H9 (cell line): Measurements from ENCODE around the gene LRIG3. TPM values are rescaled to one million over a fixed set of nuclear protein-coding genes. Genes with fewer than 3 reads are reported as not detected.

ENCODE experiments used
- DNase-seq: peaks from one replicate; pipeline ENCODE4 v3.0.0-alpha.2; 2017
- H2AFZ ChIP-seq: one replicate; pipeline ENCODE4 v1.6.1; 2013; ENCODE audit warnings: mild to moderate bottlenecking, low read length, control low read depth, moderate library complexity
- H2AK5ac ChIP-seq: 2 replicates; pipeline ENCODE4 v1.6.1; 2013; ENCODE audit warnings: low read length, control low read depth, mixed read lengths; ENCODE audit not compliant: insufficient read length
- H2BK120ac ChIP-seq: one replicate; pipeline ENCODE4 v1.6.1; 2013; ENCODE audit warnings: low read depth, mild to moderate bottlenecking, low read length, control low read depth, inconsistent platforms; ENCODE audit not compliant: poor library complexity, severe bottlenecking
- H2BK12ac ChIP-seq: 2 replicates; pipeline ENCODE4 v1.6.1; 2013; ENCODE audit warnings: low read length, control low read depth, mixed read lengths, low read depth; ENCODE audit not compliant: insufficient read length
- H2BK15ac ChIP-seq: 2 replicates; pipeline ENCODE4 v1.6.1; 2013; ENCODE audit warnings: low read depth, low read length, control low read depth
- H2BK20ac ChIP-seq: one replicate; pipeline ENCODE4 v1.6.1; 2013; ENCODE audit warnings: low read depth, mild to moderate bottlenecking, low read length, control low read depth, inconsistent platforms; ENCODE audit not compliant: poor library complexity, severe bottlenecking
- H2BK5ac ChIP-seq: 2 replicates; pipeline ENCODE4 v1.6.1; 2013; ENCODE audit warnings: low read length, control low read depth, mixed read lengths; ENCODE audit not compliant: insufficient read length
- H3K14ac ChIP-seq: 2 replicates; pipeline ENCODE4 v1.6.1; 2013; ENCODE audit warnings: low read length, control low read depth; ENCODE audit not compliant: insufficient read depth
- H3K18ac ChIP-seq: 2 replicates; pipeline ENCODE4 v1.6.1; 2013; ENCODE audit warnings: low read depth, mild to moderate bottlenecking, mixed read lengths, low read length, control low read depth; ENCODE audit not compliant: insufficient read length
- H3K23ac ChIP-seq: 2 replicates; pipeline ENCODE4 v1.6.1; 2013; ENCODE audit warnings: low read length, control low read depth, mixed read lengths, low read depth; ENCODE audit not compliant: insufficient read length
- H3K23me2 ChIP-seq: 2 replicates; pipeline ENCODE4 v1.6.1; 2013; ENCODE audit warnings: low read depth, mild to moderate bottlenecking, mixed read lengths, low read length, control low read depth; ENCODE audit not compliant: insufficient read length, poor library complexity, severe bottlenecking
- H3K27ac ChIP-seq: 2 replicates; pipeline ENCODE4 v1.5.1; 2013; ENCODE audit warnings: low read length, control low read depth, mixed read lengths, low read depth; ENCODE audit not compliant: insufficient read length
- H3K27me3 ChIP-seq: 2 replicates; pipeline ENCODE4 v1.6.1; 2013; ENCODE audit warnings: low read length, control low read depth, inconsistent platforms; ENCODE audit not compliant: insufficient read depth
- H3K4ac ChIP-seq: 2 replicates; pipeline ENCODE4 v1.6.1; 2013; ENCODE audit warnings: low read depth, mild to moderate bottlenecking, control low read depth, inconsistent platforms, low read length, moderate library complexity
- H3K4me1 ChIP-seq: 2 replicates; pipeline ENCODE4 v1.6.1; 2013; ENCODE audit warnings: low read length, control low read depth, inconsistent platforms; ENCODE audit not compliant: insufficient read depth
- H3K4me2 ChIP-seq: 2 replicates; pipeline ENCODE4 v1.6.1; 2013; ENCODE audit warnings: low read length, control low read depth, mixed read lengths; ENCODE audit not compliant: insufficient read length, insufficient read depth
- H3K56ac ChIP-seq: 2 replicates; pipeline ENCODE4 v1.6.1; 2013; ENCODE audit warnings: low read depth, mild to moderate bottlenecking, mixed read lengths, low read length, control low read depth; ENCODE audit not compliant: insufficient read length
- H3K79me1 ChIP-seq: 2 replicates; pipeline ENCODE4 v1.6.1; 2013; ENCODE audit warnings: low read depth, mild to moderate bottlenecking, moderate library complexity, low read length, control low read depth, inconsistent platforms; ENCODE audit not compliant: insufficient read depth, poor library complexity, severe bottlenecking
- H3K79me2 ChIP-seq: 2 replicates; pipeline ENCODE4 v1.6.1; 2013; ENCODE audit warnings: low read length, control low read depth, inconsistent platforms; ENCODE audit not compliant: insufficient read depth
- H3K9ac ChIP-seq: 2 replicates; pipeline ENCODE4 v1.6.1; 2013; ENCODE audit warnings: low read length, control low read depth, mixed read lengths; ENCODE audit not compliant: insufficient read length; ENCODE audit errors: extremely low read depth
- H3K9me3 ChIP-seq: one replicate; pipeline ENCODE4 v1.6.1; 2013; ENCODE audit warnings: low read depth, low read length, inconsistent platforms; ENCODE audit not compliant: control insufficient read depth
- H3T11ph ChIP-seq: one replicate; pipeline ENCODE4 v1.6.1; 2013; ENCODE audit warnings: mild to moderate bottlenecking, low read length, control low read depth, inconsistent platforms
- H4K20me1 ChIP-seq: one replicate; pipeline ENCODE4 v1.6.1; 2013; ENCODE audit not compliant: control insufficient read depth, insufficient read length, insufficient read depth
- H4K5ac ChIP-seq: 2 replicates; pipeline ENCODE4 v1.6.1; 2013; ENCODE audit warnings: low read depth, mild to moderate bottlenecking, mixed read lengths, low read length, control low read depth; ENCODE audit not compliant: insufficient read length
- H4K8ac ChIP-seq: replicated peaks from 2 replicates; pipeline ENCODE4 v1.6.1; 2013; ENCODE audit warnings: low read length, control low read depth, mixed read lengths, low read depth; ENCODE audit not compliant: insufficient read length
- H4K91ac ChIP-seq: 2 replicates; pipeline ENCODE4 v1.6.1; 2013; ENCODE audit warnings: low read depth, mild to moderate bottlenecking, moderate library complexity, mixed read lengths, low read length, control low read depth; ENCODE audit not compliant: insufficient read length
- H3K27ac Mint-ChIP-seq, 3 experiments: 2 replicates in 2 of 3; 3 replicates in 1 of 3; pipeline ENCODE4 v1.8.0; 2020 to 2021; ENCODE audit warnings: mixed read lengths in 3 of 3, mild to moderate bottlenecking in 1 of 3, moderate library complexity in 1 of 3
- H3K27me3 Mint-ChIP-seq: 2 replicates; pipeline ENCODE4 v1.8.0; 2021; ENCODE audit warnings: low read depth, mild to moderate bottlenecking, moderate library complexity, mixed read lengths
- H3K36me3 Mint-ChIP-seq, 3 experiments: 2 replicates in 2 of 3; 3 replicates in 1 of 3; pipeline ENCODE4 v1.8.0; 2020 to 2021; ENCODE audit warnings: low read depth in 3 of 3, mixed read lengths in 3 of 3; ENCODE audit not compliant: insufficient read depth in 1 of 3
- H3K4me1 Mint-ChIP-seq, 2 experiments: 2 replicates each; pipeline ENCODE4 v1.8.0; 2020; ENCODE audit warnings: mixed read lengths in 2 of 2
- H3K4me3 Mint-ChIP-seq, 2 experiments: 2 replicates in 1 of 2; 3 replicates in 1 of 2; pipeline ENCODE4 v1.8.0; 2020 to 2021; ENCODE audit warnings: mild to moderate bottlenecking in 2 of 2, mixed read lengths in 2 of 2, moderate library complexity in 1 of 2
- H3K9me3 Mint-ChIP-seq, 2 experiments: 2 replicates in 1 of 2; 3 replicates in 1 of 2; pipeline ENCODE4 v1.8.0; 2020; ENCODE audit warnings: mild to moderate bottlenecking in 2 of 2, mixed read lengths in 2 of 2, moderate library complexity in 1 of 2
- WGBS: extraction: QIAGEN DNeasy Blood & Tissue Kit; methylation state at CpG from one replicate; pipeline ENCODE4 v1.1.7; 2013; ENCODE audit warnings: missing lambda C conversion rate, low lambda C conversion rate, mixed read lengths; ENCODE audit not compliant: insufficient read length; ENCODE audit errors: extremely low coverage; 5-methylcytosine and 5-hydroxymethylcytosine counted together
- total RNA-seq: library from RNA; stranded (reverse); gene quantifications from 2 replicates; pipeline ENCODE4 v1.2.1, GENCODE V29; 2021
- TF ChIP-seq, protein P1 (sequence below): fragments of 200-600 bp; sonication (generic); conservative IDR thresholded peaks from 3 replicates; pipeline ENCODE4 v1.8.0; 2021; ENCODE audit warnings: antibody characterized with exemption, mild to moderate bottlenecking

The LRIG3 gene
- total RNA-seq, 1 experiment from 2014 or later: 10.9 TPM

DNA sequence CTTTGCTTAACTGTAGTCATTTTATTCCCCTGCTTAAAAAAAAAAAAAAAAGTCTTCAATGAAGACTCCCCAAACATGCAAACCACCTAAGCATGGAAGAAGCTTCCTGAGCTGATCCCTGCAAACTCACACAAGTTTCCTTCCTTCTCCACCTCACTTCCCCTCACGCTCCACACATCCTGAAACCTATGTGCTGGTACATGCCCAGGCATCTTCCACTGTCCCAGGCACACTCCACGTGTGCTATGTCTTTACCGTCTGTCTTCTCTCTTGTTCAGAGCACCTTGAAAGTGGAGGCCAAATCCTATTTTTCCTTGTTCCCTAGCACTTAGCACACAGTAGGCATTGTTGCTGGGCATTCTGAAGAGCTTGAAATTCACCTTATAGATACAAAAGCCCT is 13.4 kb downstream of the LRIG3 start:
- Histone ChIP-seq H2BK15ac (no peak overlapping the region), H2BK120ac (no peak overlapping the region), H3K27me3 (no peaks in the 10 kb centered on the region), H3K4me2 (no peak overlapping the region), H2BK5ac (no peak overlapping the region), H3K9ac (no peak overlapping the region), H3K56ac (no peak overlapping the region), H3K4ac (no peak overlapping the region), H4K8ac (no peak overlapping the region), H3K23me2 (no peaks in the 10 kb centered on the region), H3T11ph (no peak overlapping the region), H4K91ac (no peak overlapping the region), H3K14ac (no peak overlapping the region), H2AK5ac (no peak overlapping the region), H4K20me1 (no peaks in the 10 kb centered on the region), H4K5ac (no peak overlapping the region), H3K4me1 (no peaks in the 10 kb centered on the region), H3K23ac (no peak overlapping the region), H2AFZ (no peak overlapping the region), H3K79me1 (no peaks in the 10 kb centered on the region), H3K18ac (no peak overlapping the region), H2BK12ac (no peak overlapping the region), H3K9me3 (no peaks in the 10 kb centered on the region), H3K27ac (no peak overlapping the region), H3K79me2 (no peaks in the 10 kb centered on the region), H2BK20ac (no peak overlapping the region)
- Mint-ChIP-seq H3K27me3 (no peaks in the 10 kb centered on the region), H3K4me3 (no peak overlapping the region; a peak in 1 of 5 replicates), H3K9me3 (peaks cover 0 to 5% of the 10 kb centered on the region in 2 experiments; a peak in 2 of 5 replicates), H3K27ac (peak overlapping the region in 1 of 3 experiments; percentile 47; a peak in 2 of 7 replicates), H3K4me1 (peaks cover 18 to 31% of the 10 kb centered on the region in 2 experiments), H3K36me3 (peaks cover 31 to 32% (median 32%) of the 10 kb centered on the region in 3 experiments)
- no CpG with 5 or more reads among the region's 3 CpGs for WGBS
- TF ChIP-seq, protein P1, sequence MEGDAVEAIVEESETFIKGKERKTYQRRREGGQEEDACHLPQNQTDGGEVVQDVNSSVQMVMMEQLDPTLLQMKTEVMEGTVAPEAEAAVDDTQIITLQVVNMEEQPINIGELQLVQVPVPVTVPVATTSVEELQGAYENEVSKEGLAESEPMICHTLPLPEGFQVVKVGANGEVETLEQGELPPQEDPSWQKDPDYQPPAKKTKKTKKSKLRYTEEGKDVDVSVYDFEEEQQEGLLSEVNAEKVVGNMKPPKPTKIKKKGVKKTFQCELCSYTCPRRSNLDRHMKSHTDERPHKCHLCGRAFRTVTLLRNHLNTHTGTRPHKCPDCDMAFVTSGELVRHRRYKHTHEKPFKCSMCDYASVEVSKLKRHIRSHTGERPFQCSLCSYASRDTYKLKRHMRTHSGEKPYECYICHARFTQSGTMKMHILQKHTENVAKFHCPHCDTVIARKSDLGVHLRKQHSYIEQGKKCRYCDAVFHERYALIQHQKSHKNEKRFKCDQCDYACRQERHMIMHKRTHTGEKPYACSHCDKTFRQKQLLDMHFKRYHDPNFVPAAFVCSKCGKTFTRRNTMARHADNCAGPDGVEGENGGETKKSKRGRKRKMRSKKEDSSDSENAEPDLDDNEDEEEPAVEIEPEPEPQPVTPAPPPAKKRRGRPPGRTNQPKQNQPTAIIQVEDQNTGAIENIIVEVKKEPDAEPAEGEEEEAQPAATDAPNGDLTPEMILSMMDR: no peak
- DNase-seq: no peak
